GM18508 (cell line): ENCODE data around the gene CLEC2A.
"Not testable (repeated sequence)": the region's sequence is repeated elsewhere in the genome, so short reads cannot be mapped to it uniquely, and the experiment has no call there.

Experiments used
- ATAC-seq: cut with Tn5 transposase; IDR thresholded peaks from one replicate; pipeline ENCODE4 v1.9.1; 2021; ENCODE audit warnings: moderate number of reproducible peaks; ENCODE audit not compliant: insufficient read depth, unreplicated experiment

CLEC2A gene

GRCh38 chr12:9932270-9932669 lies at the start of gene CLEC2A:
TSS of gene CLEC2A (minus strand) at chr12:9932370. CDS start at chr12:9932329, 41 bp downstream.
- ATAC-seq: no peak

DNA sequence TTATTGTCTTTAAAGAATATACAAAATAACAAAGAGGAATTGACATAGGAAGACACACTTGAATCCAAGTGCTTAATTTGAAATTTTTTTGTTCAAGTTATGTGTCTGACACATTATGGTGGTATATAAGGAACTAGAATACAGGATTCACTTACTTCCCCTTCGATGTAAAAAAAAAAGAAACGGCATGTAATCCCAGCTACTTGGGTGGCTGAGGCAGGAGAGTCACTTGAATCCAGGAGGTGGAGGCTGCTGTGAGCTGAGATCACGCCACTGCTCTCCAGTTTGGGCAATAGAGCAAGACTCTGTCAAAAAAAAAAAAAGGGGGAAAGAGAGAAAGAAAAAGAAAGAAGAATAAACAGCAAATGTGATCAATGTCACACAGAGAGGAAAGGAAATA lies 48.0 kb upstream of the CLEC2A start:
- ATAC-seq: no peak

GRCh38 chr12:9977916-9978315 lies 45.7 kb upstream of the CLEC2A start:
- no peak for ATAC-seq

GRCh38 chr12:9976626-9977025 lies 44.5 kb upstream of the CLEC2A start:
- ATAC-seq: not testable (repeated sequence)

DNA sequence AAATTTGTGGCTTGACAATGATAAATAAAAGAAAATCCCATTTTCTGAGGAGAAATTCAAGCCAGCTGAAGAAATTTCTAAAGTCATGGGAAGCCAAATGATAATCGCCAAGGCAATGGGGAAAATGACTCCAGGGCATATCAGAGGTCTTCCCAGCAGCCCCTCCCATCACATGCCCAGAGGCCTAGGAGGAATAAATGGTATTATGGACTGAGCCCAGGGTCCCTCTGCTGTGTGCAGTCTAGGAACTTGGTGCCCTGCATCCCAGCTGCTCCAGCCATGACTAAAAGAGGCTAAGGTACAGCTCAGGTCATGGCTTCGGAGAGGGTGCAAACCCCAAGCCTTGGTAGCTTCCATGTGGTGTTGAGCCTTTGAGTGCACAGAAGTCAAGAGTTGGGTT lies 43.4 kb upstream of the CLEC2A start:
- no peak for ATAC-seq

DNA sequence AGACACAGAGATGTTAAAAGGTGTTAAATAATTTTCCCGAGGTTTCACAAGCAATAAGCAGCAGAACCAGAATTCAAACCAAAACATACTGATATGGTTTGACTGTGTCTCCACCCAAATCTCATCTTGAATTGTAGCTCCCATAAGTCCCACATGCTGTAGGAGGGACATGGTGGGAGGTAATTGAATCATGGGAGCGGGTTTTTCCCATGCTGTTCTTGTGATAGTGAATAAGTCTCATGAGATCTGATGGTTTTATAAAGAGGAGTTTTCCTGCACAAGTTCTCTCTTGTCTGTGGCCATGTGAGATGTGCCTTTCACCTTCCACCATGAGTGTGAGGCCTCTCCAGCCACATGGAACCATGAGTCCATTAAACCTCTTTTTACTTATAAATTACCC lies 42.6 kb upstream of the CLEC2A start:
- not testable (repeated sequence) for ATAC-seq

DNA sequence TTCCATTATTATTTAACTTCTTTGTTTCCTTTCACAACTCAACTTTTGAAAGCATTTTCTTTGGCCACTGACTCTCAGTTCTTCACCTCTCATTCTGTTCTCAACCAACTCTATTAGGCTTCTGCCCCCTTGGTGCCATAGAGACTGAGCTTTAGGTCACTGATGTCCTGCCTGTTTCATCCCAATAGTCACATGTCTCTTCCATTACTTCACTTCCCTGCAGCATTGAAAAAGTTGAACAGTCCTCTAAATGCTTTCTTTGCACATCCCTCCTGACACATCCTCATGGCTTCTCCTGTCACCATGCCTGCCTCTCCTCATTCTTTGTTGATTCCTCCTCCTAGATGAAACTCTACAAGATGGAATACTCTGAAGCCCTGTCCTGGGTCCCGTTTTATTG lies 41.8 kb upstream of the CLEC2A start:
- ATAC-seq: no peak

- ATAC-seq: no peak
Measured at GRCh38 chr12:9971181-9971580, 39.0 kb upstream of the CLEC2A start, which contains the start of gene CLEC12A. TSS of gene CLEC12A (plus strand) at chr12:9971409. CDS start at chr12:9971597, 188 bp downstream.

GRCh38 chr12:9969673-9970072 lies 37.5 kb upstream of the CLEC2A start:
- ATAC-seq: no peak

DNA sequence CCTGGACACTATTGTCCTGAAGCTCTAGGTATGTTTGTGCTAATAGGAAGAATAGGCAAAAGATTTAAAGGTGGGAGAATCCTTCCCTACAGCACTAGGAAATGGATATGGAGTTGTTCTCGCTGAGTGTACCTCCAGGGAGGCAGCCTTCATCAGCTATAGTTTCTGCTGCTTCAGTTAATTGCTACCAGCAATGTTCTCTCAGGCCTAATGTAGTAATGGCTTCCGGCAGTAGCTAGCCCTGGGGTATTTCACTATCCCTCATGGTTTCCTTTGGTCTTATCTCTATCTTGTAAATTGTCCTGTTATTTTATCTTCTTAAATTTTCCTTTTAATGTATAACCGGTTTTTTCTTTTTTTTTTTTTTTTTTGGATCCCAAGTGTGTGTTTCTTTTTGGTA lies 29.7 kb upstream of the CLEC2A start:
- ATAC-seq: no peak

- peak; percentile 58 for ATAC-seq
Measured at GRCh38 chr12:9961106-9961505, 28.9 kb upstream of the CLEC2A start.

- ATAC-seq: no peak
Measured at GRCh38 chr12:9960590-9960989, 28.4 kb upstream of the CLEC2A start.

DNA sequence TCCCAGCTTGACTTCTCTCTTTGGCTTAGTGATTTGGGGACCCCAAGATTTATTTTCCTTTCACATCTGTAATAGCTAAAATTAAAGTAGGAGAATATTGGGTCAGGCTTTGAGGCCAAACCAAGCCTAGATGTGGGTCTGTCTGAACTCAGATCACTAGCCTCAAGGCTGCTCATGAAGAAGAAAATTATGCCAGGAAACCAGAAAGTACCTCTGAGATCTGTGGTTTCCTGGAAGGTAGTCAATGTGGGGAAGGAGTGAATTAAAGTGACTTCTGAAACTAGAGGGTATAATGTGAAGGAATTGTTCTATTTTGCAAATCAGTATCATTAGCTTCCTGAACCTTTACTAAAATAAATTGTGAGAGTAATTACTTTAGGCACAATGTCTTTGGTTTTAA lies 25.7 kb upstream of the CLEC2A start:
- ATAC-seq: no peak

- ATAC-seq: not testable (repeated sequence)
Measured at GRCh38 chr12:9952954-9953729, 21.0 kb upstream of the CLEC2A start.

DNA sequence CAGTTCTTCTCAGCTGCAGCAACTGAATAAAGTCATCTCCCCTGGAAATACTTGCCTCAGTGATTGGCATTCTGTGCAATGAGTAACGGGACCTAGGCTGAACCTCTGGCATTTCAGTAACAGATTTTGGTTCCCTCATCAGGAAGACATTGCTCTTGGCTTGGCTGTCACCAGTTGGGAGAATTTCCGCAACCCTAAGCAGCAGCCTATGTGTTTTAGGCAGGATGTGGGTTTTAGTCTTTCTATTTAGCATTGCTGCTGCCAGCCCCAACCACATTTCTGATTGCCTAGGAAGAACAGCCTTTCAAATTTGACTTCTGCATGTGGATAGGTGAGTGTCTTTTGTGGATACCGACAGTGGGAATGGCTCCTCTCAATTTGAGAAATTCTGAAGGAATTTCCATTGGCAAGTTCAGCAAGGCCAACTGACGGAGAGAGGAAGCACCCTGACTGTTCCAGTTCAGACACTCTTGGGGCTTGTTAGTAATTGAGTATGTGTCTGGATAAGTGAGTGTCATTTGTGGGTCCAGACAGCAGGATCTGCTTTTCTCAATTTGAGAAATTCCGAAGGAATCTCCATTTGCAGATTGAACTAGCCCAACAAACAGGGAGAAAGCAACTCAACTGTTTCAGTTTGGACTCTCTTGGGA lies 19.0 kb upstream of the CLEC2A start:
- ATAC-seq: no peak

GRCh38 chr12:9948606-9949296 lies 16.6 kb upstream of the CLEC2A start:
- peak; percentile 92 for ATAC-seq

- no peak for ATAC-seq
Measured at GRCh38 chr12:9947674-9948073, 15.5 kb upstream of the CLEC2A start.

GRCh38 chr12:9944391-9944790 lies 12.2 kb upstream of the CLEC2A start:
- ATAC-seq: no peak

DNA sequence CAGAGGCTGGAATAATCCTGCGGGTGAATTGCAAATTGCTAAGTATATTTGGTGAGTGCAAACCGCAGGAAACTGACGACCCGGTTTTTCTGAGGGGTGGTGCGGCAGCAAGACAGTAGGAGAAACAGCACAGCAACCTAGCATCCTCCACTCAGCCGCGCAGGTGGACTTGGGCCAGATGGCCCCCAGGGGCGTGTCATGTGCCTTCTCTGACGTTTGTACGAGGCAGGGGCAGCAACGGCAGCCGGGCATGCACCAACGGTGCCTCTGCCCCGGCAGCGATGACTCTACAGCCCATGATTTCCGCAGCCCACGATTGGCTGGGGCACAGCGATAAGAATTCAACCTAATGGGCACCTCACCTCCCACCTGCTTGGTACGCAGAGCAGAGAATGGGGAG lies 11.1 kb upstream of the CLEC2A start:
- peak; percentile 45 for ATAC-seq

DNA sequence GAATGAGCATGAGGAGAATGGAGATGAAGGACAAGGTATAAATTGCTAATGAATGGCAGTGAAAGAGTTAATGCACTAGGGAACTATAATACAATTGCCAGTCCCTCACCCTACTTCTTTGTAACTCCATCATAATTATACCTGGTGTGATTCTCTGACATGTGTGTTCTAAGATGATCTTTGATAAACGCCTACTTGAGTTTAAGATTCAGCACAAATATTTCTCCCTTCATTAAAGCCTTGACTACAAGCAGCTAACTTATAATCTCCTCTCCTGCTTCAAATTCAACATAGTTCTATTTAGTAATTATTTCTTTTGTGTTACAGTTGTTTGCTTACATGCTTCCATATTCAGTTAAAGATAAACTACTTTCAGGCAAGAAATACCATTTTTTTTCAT lies 9.7 kb upstream of the CLEC2A start:
- ATAC-seq: no peak

- no peak for ATAC-seq
Measured at GRCh38 chr12:9940375-9940774, 8.2 kb upstream of the CLEC2A start.
